HCT116 (cell line): ENCODE measurements around the gene GMDS.

Experiments used
- EGR1 ChIP-seq: IDR thresholded peaks from 2 replicates; pipeline ENCODE4 v1.6.1; 2012; ENCODE audit warnings: low read depth
- EZH2 ChIP-seq: fragments of 200-600 bp; sonication (generic); IDR thresholded peaks from 2 replicates; pipeline ENCODE4 v1.6.1; 2017; ENCODE audit warnings: antibody characterized with exemption, mixed run types
- POLR2A ChIP-seq: IDR thresholded peaks from 2 replicates; pipeline ENCODE4 v1.7.0; 2011; ENCODE audit warnings: borderline replicate concordance; ENCODE audit not compliant: insufficient read depth, insufficient read length; ENCODE audit errors: extremely low read depth
- SIN3A ChIP-seq: IDR thresholded peaks from 2 replicates; pipeline ENCODE4 v1.6.1; 2012; ENCODE audit warnings: low read depth
- TF ChIP-seq, protein P1 (sequence below), 3 experiments: fragments of 200-600 bp in 1 of 3; sonication (generic) in 1 of 3; IDR thresholded peaks in 2 of 3; conservative IDR thresholded peaks in 1 of 3; 2 replicates each; pipeline ENCODE4 v1.5.1; 2012 to 2017; ENCODE audit warnings: low read depth in 2 of 3, low read length in 2 of 3, antibody characterized with exemption in 1 of 3, borderline replicate concordance in 1 of 3, control low read depth in 1 of 3, mild to moderate bottlenecking in 1 of 3, mixed read lengths in 1 of 3, mixed run types in 1 of 3, moderate library complexity in 1 of 3; ENCODE audit not compliant: insufficient read depth in 1 of 3

DNA sequence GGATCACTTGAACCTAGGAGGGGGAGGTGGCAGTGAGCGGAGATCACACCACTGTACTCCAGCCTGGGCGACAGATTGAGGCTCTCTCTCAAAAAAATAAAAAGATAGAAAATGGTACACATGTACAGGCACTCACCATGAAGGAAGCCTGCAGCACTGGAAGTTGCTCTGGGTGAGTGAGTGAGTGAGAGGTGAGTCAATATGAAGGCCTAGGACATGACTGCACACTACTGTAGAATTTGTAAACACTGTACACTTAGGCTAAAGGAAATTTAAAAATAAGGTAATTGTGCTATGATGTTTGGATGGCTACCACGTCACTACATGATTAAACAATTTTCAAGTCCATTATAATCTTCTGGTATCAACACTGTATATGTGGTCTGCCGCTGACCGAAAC, 419.5 kb downstream of the GMDS start:
- TF ChIP-seq SIN3A (no peak), POLR2A (no peak), EZH2 (no peak), EGR1 (no peak)
- TF ChIP-seq, protein P1, sequence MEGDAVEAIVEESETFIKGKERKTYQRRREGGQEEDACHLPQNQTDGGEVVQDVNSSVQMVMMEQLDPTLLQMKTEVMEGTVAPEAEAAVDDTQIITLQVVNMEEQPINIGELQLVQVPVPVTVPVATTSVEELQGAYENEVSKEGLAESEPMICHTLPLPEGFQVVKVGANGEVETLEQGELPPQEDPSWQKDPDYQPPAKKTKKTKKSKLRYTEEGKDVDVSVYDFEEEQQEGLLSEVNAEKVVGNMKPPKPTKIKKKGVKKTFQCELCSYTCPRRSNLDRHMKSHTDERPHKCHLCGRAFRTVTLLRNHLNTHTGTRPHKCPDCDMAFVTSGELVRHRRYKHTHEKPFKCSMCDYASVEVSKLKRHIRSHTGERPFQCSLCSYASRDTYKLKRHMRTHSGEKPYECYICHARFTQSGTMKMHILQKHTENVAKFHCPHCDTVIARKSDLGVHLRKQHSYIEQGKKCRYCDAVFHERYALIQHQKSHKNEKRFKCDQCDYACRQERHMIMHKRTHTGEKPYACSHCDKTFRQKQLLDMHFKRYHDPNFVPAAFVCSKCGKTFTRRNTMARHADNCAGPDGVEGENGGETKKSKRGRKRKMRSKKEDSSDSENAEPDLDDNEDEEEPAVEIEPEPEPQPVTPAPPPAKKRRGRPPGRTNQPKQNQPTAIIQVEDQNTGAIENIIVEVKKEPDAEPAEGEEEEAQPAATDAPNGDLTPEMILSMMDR (IDR thresholded peaks at IDR 0.05 in 2 of 3, conservative IDR thresholded peaks at IDR 0.05 in 1 of 3; ENCODE audit: borderline replicate concordance in 1 of 3, insufficient read depth in 1 of 3, low read depth in 2 of 3, low read length in 2 of 3) = no peak
